Measurements from ENCODE around the gene KRTCAP2.
"Not testable (repeated sequence)": the region's sequence is repeated elsewhere in the genome, so short reads cannot be mapped to it uniquely, and the experiment has no call there.

KRTCAP2 gene

GRCh38 chr1:155198547-155198906, 25.4 kb upstream of the KRTCAP2 start:
- DNase-seq: no peak

GRCh38 chr1:155197901-155198546, 24.9 kb upstream of the KRTCAP2 start:
- DNase-seq: no peak

GRCh38 chr1:155196893-155197638, 24.0 kb upstream of the KRTCAP2 start:
- DNase-seq: no peak

- no peak for DNase-seq
Measured at GRCh38 chr1:155196103-155196892, 23.2 kb upstream of the KRTCAP2 start.

DNA sequence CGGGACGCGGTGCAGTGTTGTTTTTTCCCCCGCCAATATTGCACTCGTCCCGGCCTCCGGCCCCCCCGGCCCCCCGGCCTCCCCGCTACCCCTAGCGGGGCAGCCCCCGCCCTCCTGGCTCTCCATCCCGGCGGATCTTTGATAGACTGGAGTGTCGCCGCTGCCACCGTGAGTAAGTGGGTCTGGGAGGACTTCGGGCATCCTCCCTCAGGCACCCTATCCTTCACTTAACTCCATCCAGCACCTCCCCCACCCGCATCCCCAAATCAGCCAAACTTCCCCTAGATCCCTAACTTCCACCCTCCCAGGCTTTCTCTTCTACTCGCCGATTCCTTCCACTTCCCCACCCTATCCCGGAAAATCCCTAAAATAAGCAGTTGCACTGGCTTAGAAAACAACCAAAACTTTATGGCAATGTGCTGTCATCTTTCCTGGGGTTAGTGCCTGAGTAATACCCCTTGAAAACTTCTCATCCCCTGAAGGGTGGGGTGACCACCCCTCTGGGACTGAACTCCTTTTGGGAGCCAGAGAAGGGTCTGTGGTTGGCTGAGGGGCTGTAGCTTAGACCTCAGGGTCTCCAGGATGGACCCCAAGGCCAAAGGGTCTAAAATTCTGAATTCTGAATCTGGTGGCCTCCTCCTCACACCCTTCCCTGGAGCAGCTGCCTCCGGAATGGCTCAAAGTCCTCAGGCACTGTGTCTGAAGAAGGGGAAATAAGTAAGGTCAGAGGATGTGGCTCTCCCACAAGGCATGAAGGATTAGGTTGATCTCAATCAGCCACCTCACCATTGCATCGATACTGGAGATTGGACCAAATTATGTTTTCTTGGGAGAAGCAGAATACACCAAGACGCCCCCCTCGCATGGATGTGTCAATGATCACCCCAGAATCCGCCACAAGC, 22.3 kb upstream of the KRTCAP2 start:
- no peak for DNase-seq

GRCh38 chr1:155193991-155194240, 20.8 kb upstream of the KRTCAP2 start:
- DNase-seq: not testable (repeated sequence)

- peak; percentile 94 for DNase-seq
Measured at GRCh38 chr1:155193275-155193990, 20.3 kb upstream of the KRTCAP2 start.

GRCh38 chr1:155192346-155193274, 19.5 kb upstream of the KRTCAP2 start:
- no peak for DNase-seq

- DNase-seq: no peak
Measured at GRCh38 chr1:155191904-155192303, 18.8 kb upstream of the KRTCAP2 start.

- DNase-seq: not testable (repeated sequence)
Measured at GRCh38 chr1:155189926-155190325, 16.8 kb upstream of the KRTCAP2 start.

GRCh38 chr1:155188268-155188667, 15.2 kb upstream of the KRTCAP2 start:
- no peak for DNase-seq

- no peak for DNase-seq
Measured at GRCh38 chr1:155187456-155187891, 14.4 kb upstream of the KRTCAP2 start.

DNA sequence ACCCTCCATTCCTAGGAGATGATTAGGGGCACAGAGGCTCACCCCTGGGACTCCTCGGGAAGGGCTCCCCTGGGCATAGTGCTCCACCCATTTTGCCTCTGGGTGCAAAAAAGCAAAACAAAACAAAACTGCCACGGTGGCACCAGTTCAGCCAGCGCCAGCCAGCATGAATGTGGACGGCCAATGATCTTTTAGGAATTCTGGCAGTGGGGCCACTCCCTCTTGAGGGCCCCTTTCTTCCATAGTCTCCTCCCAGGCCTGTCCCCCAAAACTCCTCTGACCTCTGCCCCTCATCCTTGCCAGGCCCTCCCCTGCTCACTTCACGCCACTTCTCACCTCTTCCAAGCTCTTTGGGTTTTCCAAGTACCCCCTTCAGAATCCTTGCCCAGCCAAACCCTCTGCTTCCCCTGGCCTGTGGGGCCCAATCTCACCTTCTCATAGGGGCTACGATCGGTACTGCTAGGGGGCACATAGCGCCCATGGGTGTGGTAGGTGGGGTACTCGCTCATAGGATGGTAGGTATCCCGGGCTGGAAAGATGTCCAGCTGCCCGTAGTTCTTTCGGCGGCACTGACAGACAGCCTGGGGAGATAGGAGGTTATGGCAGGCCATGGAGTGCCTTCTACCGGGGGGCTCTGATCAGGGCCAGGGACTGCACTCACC, 13.8 kb upstream of the KRTCAP2 start:
- DNase-seq: no peak

GRCh38 chr1:155186067-155186793, 13.1 kb upstream of the KRTCAP2 start:
- DNase-seq: no peak

GRCh38 chr1:155185783-155186066, 12.6 kb upstream of the KRTCAP2 start:
- no peak for DNase-seq

DNA sequence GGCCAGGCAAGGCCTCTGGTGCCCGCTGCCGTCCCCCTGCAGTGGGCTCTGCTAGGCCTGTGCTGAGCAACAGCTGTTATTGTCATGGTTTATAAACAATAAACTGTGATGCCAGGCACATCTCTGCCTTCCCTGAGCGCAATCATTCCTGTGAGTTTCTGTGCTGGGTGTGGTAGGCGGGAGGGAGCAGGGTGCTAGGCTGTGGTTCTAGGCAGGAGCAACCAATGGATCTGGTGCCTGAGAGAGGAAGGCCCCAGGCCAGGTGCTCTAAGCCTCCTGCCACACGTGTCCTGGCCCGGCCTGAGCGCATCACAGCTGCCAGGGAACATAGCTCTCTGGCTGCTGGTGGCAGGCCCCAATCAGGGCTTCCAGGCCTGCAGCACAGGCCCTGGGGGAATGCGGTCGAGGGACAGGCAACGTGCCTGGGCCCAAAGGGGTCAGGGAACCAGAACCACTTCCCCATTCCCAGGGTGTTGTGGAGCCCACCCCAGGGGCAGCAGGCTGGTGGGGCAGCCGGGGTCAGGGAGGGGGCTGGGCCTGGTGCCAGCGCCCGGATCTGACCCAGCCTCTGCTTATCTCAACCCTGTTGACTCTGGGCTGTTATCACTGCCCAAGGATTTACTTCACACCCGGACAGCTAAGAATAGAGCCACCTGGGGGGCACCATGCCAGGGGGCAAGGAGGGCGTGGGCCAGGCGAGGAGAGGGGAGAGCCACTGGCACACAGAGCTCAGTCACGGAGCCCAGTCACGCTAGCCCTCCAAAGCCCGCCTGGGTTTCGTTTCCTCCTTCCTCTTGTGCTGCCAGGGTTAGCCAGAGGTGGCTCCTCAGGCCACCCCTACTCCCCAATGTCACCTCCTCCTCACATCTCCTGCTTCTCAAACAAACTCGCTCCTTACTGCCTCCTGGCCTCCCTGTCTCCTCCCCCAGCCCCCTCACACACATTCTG, 12.0 kb upstream of the KRTCAP2 start:
- DNase-seq: no peak

- no peak for DNase-seq
Measured at GRCh38 chr1:155184351-155184811, 11.3 kb upstream of the KRTCAP2 start.

DNA sequence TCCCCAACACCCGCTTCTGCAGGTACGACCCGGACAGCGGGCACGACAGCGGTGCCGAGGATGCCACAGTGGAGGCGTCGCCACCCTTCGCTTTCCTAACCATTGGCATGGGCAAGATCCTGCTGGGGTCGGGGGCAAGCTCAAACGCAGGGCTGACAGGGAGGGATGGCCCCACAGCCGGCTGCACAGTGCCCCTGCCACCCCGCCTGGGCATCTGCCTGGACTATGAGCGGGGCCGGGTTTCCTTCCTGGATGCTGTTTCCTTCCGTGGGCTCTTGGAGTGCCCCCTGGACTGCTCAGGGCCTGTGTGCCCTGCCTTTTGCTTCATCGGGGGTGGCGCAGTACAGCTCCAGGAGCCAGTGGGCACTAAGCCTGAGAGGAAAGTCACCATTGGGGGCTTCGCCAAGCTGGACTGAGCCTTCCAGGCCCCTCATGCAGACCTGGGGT, 10.7 kb upstream of the KRTCAP2 start:
- no peak for DNase-seq

DNA sequence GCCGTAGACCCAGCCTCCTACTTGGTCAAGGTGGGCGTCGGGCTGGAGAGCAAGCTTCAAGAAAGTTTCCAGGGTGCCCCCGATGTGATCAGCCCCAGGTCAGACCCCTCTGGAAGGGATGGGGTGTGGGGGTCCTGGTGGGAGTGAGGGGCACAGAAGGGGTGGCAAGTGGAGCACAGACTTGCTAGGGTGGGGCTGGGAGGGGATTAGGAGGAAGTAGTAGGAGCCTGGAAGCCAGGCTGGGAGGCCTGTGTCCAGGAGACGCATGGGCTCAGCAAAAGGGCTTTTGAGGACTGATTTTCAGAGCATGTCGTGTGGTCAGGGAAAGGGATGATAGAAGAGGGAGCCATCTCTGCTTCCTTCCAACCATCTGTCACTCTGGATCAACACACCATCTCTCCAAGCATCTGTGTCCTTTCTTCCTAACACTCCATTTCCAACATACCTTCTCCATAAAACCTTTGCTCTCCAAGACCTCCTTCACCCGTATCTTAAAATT, 9.0 kb upstream of the KRTCAP2 start:
- no peak for DNase-seq

Measured in activated CD8-positive, alpha-beta memory T cell treated with anti-CD3 and anti-CD28 coated beads for 24 hours (primary cell).